ENCODE measurements around the gene FAF1.

DNA sequence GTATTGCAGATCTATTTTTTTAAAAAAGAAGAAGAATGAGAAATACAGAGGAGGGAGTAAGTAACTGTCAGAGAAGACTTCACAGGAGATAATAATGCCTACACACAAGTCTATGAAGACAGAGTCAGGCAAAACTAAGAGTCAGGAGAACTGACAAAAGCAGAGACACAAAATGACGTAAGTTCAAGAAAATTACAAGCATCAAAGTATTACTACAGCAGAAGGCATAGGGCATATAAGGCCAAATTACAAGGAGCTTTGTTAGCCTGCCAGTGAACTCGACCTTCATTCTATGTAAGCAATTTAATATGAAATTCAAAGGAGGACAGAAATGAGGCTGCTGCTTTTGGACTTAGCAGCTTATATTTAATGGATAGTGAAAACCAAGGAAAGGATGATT is 23.7 kb downstream of the FAF1 start:
- TF ChIP-seq, protein P1, sequence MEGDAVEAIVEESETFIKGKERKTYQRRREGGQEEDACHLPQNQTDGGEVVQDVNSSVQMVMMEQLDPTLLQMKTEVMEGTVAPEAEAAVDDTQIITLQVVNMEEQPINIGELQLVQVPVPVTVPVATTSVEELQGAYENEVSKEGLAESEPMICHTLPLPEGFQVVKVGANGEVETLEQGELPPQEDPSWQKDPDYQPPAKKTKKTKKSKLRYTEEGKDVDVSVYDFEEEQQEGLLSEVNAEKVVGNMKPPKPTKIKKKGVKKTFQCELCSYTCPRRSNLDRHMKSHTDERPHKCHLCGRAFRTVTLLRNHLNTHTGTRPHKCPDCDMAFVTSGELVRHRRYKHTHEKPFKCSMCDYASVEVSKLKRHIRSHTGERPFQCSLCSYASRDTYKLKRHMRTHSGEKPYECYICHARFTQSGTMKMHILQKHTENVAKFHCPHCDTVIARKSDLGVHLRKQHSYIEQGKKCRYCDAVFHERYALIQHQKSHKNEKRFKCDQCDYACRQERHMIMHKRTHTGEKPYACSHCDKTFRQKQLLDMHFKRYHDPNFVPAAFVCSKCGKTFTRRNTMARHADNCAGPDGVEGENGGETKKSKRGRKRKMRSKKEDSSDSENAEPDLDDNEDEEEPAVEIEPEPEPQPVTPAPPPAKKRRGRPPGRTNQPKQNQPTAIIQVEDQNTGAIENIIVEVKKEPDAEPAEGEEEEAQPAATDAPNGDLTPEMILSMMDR (conservative IDR thresholded peaks at IDR 0.05 in 1 of 2, IDR thresholded peaks at IDR 0.05 in 1 of 2; ENCODE audit: low read depth in 1 of 2, low read length in 2 of 2), result no peak
- TF ChIP-seq EZH2 (IDR thresholded peaks at IDR 0.05; ENCODE audit: low read length, missing control alignments), result no peak
